ENCODE results near the gene GNAI2.

Gene GNAI2

GRCh38 chr3:50235716-50236483, at the start of gene GNAI2:
Gene GNAI2, plus strand, starts transcription at chr3:50236204. Its CDS starts 132 bp downstream, at chr3:50236336.
- peak; percentile 88 to 93 for DNase-seq

GRCh38 chr3:50187750-50188149, 48.3 kb upstream of the GNAI2 start:
- DNase-seq: no peak

- peak; percentile 41 to 51 for DNase-seq
These were observed 46.7 kb upstream of the GNAI2 start for GRCh38 chr3:50189274-50189673.

- no peak for DNase-seq
These were observed 46.0 kb upstream of the GNAI2 start for GRCh38 chr3:50189989-50190388.

DNA sequence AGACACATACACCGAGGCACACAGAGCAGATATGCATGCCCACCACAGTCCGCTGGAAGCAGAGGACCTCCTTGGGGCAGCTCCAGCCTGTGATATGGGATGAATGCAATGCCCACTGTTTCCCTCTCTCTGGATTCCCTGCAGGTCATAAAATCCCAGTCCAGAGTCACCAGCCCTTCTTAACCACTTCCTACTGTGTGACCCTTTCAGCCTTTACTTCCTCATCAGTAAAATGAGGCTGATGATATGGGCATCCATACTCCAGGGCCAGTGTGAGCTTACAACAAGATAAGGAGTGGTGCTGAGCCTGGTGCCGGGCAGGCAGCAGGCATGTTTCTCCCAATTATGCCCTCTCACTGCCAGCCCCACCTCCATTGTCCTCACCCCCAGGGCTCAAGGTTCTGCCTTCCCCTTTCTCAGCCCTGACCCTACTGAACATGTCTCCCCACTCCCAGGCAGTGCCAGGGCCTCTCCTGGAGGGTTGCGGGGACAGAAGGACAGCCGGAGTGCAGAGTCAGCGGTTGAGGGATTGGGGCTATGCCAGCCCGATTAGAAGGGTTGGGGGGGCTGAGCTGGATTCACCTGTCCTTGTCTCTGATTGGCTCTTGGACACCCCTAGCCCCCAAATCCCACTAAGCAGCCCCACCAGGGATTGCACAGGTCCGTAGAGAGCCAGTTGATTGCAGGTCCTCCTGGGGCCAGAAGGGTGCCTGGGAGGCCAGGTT, 44.9 kb upstream of the GNAI2 start, which contains the start of gene GNAT1:
GNAT1 (plus strand) TSS at position 675 of the 725 bp plus-strand sequence. CDS start 116 bp downstream, outside the sequence.
- no peak for DNase-seq

- DNase-seq: no peak
These were observed 43.9 kb upstream of the GNAI2 start for GRCh38 chr3:50192124-50192523.

- peak in 1 of 2 experiments; percentile 23 for DNase-seq
These were observed 43.3 kb upstream of the GNAI2 start for GRCh38 chr3:50192689-50193141.

GRCh38 chr3:50193286-50193685, 42.7 kb upstream of the GNAI2 start:
- no peak for DNase-seq

DNA sequence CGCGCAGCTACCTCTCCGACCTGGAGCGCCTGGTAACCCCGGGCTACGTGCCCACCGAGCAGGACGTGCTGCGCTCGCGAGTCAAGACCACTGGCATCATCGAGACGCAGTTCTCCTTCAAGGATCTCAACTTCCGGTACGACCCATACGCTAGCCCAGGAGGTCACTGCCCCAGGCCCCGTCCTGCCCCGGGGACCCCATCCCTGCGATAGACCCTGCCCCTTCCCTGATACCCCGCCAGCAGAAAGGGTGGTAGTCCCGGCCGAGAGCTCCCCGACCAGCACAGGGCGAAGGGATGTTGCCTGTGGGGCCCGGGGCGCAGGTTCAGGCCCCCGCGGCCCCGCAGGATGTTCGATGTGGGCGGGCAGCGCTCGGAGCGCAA, 42.3 kb upstream of the GNAI2 start:
- no peak for DNase-seq

- peak in 1 of 2 experiments; percentile 11 for DNase-seq
These were observed 41.7 kb upstream of the GNAI2 start for GRCh38 chr3:50194128-50194902.

GRCh38 chr3:50194903-50195500, 41.0 kb upstream of the GNAI2 start:
- no peak for DNase-seq

DNA sequence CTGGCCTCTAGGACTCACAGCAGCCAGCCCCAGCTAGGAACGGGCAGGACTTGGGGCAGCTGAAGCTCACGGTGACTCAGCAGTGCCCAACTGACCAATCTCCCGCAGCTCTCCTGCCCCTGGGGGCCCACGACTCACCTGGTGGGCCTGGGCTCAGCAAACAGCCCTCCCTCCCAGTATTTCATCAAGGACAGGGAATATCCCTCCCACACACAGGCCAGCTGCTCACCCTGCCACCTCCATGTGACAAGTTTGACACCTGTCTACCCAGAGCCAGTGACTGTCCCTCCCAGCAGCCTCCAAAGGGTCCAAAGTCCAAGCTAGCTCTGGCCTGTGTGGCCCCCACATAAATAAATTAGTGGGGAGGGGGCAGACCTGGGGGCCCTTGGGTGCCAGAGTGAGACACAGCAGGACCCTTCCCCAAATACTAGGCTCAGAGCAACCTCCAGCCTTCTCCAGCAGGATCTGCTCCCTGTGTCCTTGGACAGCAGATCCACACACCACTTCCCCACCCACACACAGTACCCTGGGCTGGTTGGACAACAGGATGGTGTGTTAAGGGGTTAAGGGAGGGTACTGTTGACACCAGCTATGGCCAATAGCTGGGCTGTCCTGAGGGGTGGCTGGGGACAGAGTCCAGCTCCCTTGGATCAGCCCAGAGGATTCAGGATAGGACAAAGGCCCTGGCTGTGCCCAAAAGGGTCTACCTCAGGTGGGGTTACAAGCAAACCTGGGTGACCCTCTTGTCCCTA, 40.3 kb upstream of the GNAI2 start:
- no peak for DNase-seq

- DNase-seq: no peak
These were observed 39.7 kb upstream of the GNAI2 start for GRCh38 chr3:50196253-50196801.

DNA sequence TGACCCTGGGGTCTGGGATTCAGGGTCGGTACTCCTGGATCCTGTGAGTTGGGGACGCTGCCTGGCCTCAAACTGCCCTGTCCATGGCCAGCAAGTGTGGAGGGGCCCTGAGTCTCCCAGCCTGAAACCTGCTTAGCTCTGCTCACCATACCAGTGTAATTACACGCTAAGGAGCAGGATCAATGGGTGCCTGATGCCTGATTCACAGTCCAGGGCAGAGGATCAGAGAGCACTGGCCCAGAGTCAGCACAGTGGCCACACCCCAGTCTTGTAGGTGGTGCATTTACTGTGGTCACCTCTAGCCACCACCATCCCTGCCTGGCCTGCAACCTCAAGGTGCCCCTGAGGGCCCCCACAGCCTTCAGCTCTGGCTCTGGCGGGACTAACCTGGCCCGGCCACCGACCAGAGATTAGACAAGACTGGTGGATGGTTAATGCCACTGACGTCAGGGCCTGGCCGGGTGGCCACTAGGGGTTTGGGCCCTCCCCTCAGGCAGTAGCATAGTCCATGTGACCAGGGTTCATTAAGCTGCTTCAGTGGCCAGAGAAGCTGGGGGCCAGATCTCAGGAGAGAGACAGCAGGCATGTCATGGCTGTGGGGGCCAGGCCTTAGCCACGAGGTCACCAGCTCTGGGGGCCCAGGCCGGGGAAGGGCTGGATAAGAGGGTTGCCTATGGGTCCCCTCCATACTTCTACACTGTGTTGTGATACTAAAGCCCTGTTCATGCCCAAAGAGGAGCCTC, 34.3 kb upstream of the GNAI2 start:
- no peak for DNase-seq

DNA sequence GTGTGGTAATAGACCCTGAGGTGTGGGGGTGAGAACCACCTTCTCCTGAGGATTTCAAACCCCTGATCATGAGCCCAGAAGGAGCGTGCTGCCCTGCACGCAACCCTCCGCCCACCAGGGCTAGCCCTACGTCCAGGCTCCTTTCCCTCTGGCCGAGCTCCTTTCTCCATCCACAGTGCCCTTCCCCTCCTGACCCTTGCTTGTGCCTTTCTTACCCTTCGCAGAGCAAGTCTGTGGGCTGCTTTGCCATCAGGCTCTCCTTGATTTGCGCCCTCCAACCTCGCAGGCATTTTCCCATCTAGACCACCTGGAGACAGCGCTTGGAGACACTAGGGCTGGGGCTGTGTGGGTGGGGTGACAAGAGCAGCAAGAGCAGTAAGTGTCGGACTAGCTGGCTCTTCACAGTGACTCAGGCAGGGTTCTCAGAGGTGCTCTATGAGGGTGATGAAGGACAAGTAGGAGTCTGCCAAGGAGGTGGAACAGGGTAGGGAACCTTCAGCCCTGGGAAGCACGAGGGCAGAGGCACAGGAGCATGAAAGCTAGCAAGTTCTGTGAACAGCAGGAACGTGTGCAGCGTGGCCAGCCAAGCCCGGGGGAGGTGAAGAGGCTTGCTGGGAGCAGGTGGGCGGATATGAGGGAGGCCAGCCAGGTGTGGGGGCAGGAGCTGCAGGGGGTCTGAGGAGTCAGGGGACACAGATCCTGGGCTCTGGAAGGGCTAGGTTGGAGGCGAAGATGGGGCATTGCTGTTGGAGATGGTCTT, 33.5 kb upstream of the GNAI2 start:
- no peak for DNase-seq

GRCh38 chr3:50203113-50203808, 32.7 kb upstream of the GNAI2 start:
- no peak for DNase-seq

- no peak for DNase-seq
These were observed 31.9 kb upstream of the GNAI2 start for GRCh38 chr3:50203809-50204803.

DNA sequence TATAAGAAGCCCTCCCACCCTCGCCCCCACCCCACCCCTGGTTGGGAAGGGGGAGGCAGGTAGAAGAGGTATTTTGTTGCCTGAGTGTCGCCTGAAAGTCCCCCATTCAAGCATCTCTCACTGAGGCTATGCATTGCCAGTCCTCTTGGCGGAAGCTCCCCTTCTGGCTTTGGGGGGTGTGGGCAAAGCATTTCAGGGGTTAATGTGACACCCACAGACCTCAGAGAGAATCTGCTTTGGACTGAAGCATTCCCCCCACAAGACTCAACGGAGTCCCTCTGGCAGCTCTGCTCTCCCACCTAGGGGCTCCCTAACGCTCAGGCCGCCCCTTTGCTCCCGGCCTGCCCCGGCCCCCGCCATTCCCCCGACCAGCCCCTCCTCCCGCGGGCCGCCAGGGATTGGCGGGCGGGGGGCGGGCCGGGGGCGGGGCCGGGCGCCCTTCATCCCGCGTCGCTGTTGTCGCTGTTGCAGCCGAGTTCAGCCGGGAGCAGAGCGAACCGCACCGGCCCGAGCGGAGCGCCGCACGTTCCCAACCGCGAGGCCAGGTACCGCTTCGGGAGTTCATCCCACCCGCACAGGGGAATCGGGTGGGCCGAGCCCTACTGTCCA, 31.1 kb upstream of the GNAI2 start, which contains the start of gene SLC38A3:
SLC38A3 (plus strand) TSS at position 468 of the 609 bp plus-strand sequence. CDS start 8,929 bp downstream, outside the sequence.
- DNase-seq: no peak
